C4-2B (cell line): Measurements from ENCODE around the gene MOB3B.

Experiments
- CTCF ChIP-seq: fragments of 450-650 bp; conservative IDR thresholded peaks from 2 replicates; pipeline ENCODE4 v1.5.1; 2017; ENCODE audit warnings: mild to moderate bottlenecking
- ZFX ChIP-seq: fragments of 450-650 bp; IDR thresholded peaks from 2 replicates; pipeline ENCODE4 v1.6.1; 2017

DNA sequence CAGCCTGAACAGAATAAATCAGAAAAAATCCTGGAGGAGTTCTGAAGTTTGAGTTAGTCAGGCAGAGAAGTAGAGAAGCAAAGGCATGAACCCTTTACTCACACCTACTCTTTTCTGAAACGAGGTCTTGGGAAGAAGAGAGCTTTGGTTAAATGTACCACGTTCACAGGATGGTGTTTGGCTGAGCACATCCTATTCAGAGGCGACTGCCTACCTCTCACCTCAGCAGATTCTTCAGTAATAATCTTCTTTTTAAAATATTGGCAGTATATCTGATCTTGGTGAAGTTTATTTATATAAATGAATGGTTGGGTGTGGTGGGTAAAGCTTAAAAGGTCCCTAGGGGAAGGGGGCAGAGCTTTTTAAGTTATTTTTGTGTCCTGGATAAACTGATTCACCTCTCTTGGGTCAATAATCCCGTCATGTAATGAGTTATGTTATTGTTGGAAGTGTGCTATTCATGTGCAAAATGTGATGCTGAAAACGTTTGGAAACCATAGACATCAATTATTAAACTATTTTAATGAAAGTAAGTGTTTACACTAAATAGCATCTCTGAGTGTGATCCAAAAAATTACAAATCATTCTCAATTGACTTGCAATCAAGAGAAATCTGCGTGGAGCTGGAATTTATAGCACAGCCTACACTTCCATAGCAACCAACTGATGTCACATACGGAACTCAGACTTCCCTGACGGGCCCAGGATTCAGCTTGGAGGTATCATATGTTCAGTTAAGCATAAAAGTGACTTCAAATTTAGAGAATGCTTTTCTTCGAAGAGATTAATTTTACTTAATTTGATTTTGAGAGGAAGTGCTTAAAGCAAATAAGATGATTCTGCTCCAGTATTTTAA lies 138.3 kb downstream of the MOB3B start:
- TF ChIP-seq CTCF (no peak), ZFX (no peak)
